Smooth muscle cell (in vitro differentiated cells): Measurements from ENCODE around the gene CLEC16A. TPM values are rescaled to one million over a fixed set of nuclear protein-coding genes. Genes with fewer than 3 reads are reported as not detected.

Experiments used
- DNase-seq: peaks from one replicate; lab custom pipeline; 2025; ENCODE audit not compliant: unreplicated experiment; lab: John Stamatoyannopoulos, UW
- H2AFZ ChIP-seq: fragments of 200-600 bp; sonication (generic); 2 replicates; pipeline ENCODE4 v1.6.0; 2016; ENCODE audit warnings: antibody characterized with exemption, low read depth, mild to moderate bottlenecking
- H3F3A ChIP-seq: fragments of 200-600 bp; sonication (generic); 2 replicates; pipeline ENCODE4 v1.6.0; 2017; ENCODE audit warnings: antibody characterized with exemption, low read depth
- H3K27ac ChIP-seq: fragments of 200-600 bp; sonication (generic); 2 replicates; pipeline ENCODE4 v1.5.1; 2016; ENCODE audit warnings: low read depth, mild to moderate bottlenecking
- H3K27me3 ChIP-seq: fragments of 200-600 bp; sonication (generic); 2 replicates; pipeline ENCODE4 v1.6.1; 2016; ENCODE audit warnings: low read depth, mild to moderate bottlenecking
- H3K36me3 ChIP-seq: fragments of 200-600 bp; sonication (generic); 2 replicates; pipeline ENCODE4 v1.5.1; 2016; ENCODE audit warnings: low read depth
- H3K4me1 ChIP-seq: fragments of 200-600 bp; sonication (generic); 2 replicates; pipeline ENCODE4 v1.5.1; 2016; ENCODE audit warnings: low read depth
- H3K4me2 ChIP-seq: fragments of 200-600 bp; sonication (generic); 2 replicates; pipeline ENCODE4 v1.6.0; 2016; ENCODE audit warnings: mild to moderate bottlenecking
- H3K4me3 ChIP-seq: fragments of 200-600 bp; sonication (generic); 2 replicates; pipeline ENCODE4 v1.5.1; 2016; ENCODE audit warnings: mild to moderate bottlenecking
- H3K79me2 ChIP-seq: fragments of 200-600 bp; sonication (generic); 2 replicates; pipeline ENCODE4 v1.6.0; 2016; ENCODE audit warnings: low read depth, mild to moderate bottlenecking
- H3K9ac ChIP-seq: fragments of 200-600 bp; sonication (generic); 2 replicates; pipeline ENCODE4 v1.6.0; 2016; ENCODE audit warnings: low read depth
- H3K9me3 ChIP-seq: fragments of 200-600 bp; sonication (generic); replicated peaks from 2 replicates; pipeline ENCODE4 v1.5.1; 2016; ENCODE audit warnings: low read depth
- H4K20me1 ChIP-seq: fragments of 200-600 bp; sonication (generic); 2 replicates; pipeline ENCODE4 v1.6.0; 2016; ENCODE audit warnings: low read depth
- WGBS: methylation state at CpG from one replicate; pipeline ENCODE4 v1.1.7; 2016; ENCODE audit warnings: low lambda C conversion rate; 5-methylcytosine and 5-hydroxymethylcytosine counted together
- polyA plus RNA-seq: library from polyadenylated mRNA; unstranded; fragments of >200 nt; fragmentation: Nextera tagmentation; extraction: Ambion mirVana; gene quantifications from 2 replicates; pipeline ENCODE4 v1.2.1, GENCODE V29; 2016
- total RNA-seq: library from RNA; depleted of rRNA; stranded (reverse); fragments of >200 nt; gene quantifications from 2 replicates; pipeline ENCODE4 v1.2.3, GENCODE V29; 2014
- TF ChIP-seq, protein P1 (sequence below): fragments of 200-600 bp; sonication (generic); IDR thresholded peaks from 2 replicates; pipeline ENCODE4 v1.5.1; 2017; ENCODE audit warnings: borderline replicate concordance, mild to moderate bottlenecking, antibody characterized with exemption; ENCODE audit not compliant: insufficient read depth, poor library complexity, severe bottlenecking

CLEC16A gene, protein sequence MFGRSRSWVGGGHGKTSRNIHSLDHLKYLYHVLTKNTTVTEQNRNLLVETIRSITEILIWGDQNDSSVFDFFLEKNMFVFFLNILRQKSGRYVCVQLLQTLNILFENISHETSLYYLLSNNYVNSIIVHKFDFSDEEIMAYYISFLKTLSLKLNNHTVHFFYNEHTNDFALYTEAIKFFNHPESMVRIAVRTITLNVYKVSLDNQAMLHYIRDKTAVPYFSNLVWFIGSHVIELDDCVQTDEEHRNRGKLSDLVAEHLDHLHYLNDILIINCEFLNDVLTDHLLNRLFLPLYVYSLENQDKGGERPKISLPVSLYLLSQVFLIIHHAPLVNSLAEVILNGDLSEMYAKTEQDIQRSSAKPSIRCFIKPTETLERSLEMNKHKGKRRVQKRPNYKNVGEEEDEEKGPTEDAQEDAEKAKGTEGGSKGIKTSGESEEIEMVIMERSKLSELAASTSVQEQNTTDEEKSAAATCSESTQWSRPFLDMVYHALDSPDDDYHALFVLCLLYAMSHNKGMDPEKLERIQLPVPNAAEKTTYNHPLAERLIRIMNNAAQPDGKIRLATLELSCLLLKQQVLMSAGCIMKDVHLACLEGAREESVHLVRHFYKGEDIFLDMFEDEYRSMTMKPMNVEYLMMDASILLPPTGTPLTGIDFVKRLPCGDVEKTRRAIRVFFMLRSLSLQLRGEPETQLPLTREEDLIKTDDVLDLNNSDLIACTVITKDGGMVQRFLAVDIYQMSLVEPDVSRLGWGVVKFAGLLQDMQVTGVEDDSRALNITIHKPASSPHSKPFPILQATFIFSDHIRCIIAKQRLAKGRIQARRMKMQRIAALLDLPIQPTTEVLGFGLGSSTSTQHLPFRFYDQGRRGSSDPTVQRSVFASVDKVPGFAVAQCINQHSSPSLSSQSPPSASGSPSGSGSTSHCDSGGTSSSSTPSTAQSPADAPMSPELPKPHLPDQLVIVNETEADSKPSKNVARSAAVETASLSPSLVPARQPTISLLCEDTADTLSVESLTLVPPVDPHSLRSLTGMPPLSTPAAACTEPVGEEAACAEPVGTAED
- total RNA-seq = 16.2 and 17.0 TPM in 2 replicates
- 12.6 and 17.7 TPM in 2 replicates for polyA plus RNA-seq

DNA sequence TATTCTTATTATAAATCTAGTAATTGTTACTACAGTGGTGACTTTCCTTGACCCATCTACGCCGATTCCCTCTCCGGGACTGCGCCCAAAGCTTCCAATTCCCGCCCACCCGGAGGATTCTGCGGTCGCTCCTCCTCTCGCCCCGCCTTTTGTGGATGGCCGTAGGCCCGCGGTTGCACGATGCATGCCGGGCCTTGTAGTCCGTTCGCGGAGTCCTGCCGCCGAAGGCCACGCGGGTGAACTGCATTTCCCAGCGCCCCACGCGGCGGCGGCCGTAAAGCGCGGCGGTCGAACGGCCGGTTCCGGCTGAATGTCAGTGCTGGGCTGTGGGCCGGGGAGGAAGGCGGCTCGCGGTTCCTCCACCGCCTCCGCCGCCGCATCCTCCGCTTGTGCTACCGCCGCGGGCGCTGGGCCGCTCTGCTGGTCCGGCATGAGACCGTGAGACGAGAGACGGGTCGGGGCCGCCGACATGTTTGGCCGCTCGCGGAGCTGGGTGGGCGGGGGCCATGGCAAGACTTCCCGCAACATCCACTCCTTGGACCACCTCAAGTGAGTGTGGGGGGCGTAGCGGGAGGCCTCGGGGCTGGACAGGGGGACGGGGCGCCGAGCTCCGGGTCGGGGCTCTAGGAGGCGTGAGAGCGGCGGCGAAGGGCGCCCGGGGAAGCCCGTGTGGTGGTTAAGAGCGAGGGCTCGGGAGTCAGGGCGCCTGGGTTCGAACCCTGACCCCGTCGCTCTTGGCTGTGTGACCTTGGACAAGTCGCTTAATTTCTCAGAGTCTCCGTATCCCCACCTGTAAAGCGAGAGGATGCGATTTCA lies at the start of gene CLEC16A:
Gene CLEC16A (plus strand): TSS at position 316 of the 816 bp plus-strand sequence. CDS start 154 bp downstream, at position 470.
- Histone ChIP-seq H2AFZ (peak within 1 kb of the TSS; percentile 94), H3F3A (peaks cover 8% of the 10 kb centered on the region), H3K36me3 (no peaks in the 10 kb centered on the region), H3K27me3 (no peaks in the 10 kb centered on the region), H4K20me1 (peaks cover 52% of the 10 kb centered on the region), H3K4me2 (peak within 1 kb of the TSS; percentile 90), H3K4me3 (peak within 1 kb of the TSS; percentile 96), H3K4me1 (peaks cover 39% of the 10 kb centered on the region), H3K9ac (peak within 1 kb of the TSS; percentile 86), H3K9me3 (no peaks in the 10 kb centered on the region), H3K79me2 (peaks cover 59% of the 10 kb centered on the region), H3K27ac (peak within 1 kb of the TSS; percentile 25)
- 1% methylated on average over 65 of the region's 86 CpGs for WGBS
- DNase-seq = peak; percentile 82
- TF ChIP-seq, protein P1, sequence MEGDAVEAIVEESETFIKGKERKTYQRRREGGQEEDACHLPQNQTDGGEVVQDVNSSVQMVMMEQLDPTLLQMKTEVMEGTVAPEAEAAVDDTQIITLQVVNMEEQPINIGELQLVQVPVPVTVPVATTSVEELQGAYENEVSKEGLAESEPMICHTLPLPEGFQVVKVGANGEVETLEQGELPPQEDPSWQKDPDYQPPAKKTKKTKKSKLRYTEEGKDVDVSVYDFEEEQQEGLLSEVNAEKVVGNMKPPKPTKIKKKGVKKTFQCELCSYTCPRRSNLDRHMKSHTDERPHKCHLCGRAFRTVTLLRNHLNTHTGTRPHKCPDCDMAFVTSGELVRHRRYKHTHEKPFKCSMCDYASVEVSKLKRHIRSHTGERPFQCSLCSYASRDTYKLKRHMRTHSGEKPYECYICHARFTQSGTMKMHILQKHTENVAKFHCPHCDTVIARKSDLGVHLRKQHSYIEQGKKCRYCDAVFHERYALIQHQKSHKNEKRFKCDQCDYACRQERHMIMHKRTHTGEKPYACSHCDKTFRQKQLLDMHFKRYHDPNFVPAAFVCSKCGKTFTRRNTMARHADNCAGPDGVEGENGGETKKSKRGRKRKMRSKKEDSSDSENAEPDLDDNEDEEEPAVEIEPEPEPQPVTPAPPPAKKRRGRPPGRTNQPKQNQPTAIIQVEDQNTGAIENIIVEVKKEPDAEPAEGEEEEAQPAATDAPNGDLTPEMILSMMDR = no peak

DNA sequence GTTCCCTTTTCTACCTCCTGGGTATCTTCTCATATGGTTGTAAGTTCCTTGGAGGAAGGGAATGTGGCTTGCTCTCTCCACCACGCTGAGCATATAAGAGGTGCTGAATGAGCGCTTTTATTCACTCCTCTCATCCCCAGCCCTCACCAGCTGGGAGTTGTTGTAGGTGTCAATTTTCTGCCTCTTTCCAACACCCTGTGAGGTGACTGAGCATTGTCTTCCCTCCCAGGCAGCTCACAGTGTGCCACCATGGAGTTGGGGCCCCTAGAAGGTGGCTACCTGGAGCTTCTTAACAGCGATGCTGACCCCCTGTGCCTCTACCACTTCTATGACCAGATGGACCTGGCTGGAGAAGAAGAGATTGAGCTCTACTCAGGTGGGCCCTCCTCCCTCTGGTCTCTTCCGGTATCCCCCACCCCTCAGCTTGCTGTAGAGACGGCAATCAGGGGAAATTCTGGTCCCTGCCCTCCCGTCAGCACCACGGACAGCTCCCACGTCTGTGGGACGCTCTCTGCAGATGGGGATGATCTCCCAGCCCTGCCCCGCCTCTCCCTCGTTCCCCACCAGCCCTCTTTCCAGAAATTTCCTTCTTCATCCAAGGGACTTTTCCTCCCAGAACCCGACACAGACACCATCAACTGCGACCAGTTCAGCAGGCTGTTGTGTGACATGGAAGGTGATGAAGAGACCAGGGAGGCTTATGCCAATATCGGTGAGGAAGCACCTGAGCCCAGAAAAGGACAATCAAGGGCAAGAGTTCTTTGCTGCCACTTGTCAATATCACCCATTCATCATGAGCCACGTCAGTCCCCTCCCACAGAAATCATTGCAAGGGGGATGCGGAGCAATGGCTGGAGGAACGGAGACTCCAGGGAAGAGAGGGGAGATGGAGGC lies 49.1 kb upstream of the CLEC16A start:
- Histone ChIP-seq H2AFZ (no peak overlapping the region), H3K27me3 (peaks cover 5% of the 10 kb centered on the region), H3K9me3 (no peaks in the 10 kb centered on the region), H4K20me1 (no peaks in the 10 kb centered on the region), H3K9ac (no peak overlapping the region), H3K4me3 (no peak overlapping the region), H3F3A (no peaks in the 10 kb centered on the region), H3K79me2 (no peaks in the 10 kb centered on the region), H3K36me3 (no peaks in the 10 kb centered on the region), H3K4me2 (no peak overlapping the region), H3K27ac (no peak overlapping the region), H3K4me1 (no peaks in the 10 kb centered on the region)
- TF ChIP-seq, protein P1 = no peak
- DNase-seq = peak; percentile 26
- 34% methylated on average over 17 of the region's 17 CpGs for WGBS

DNA sequence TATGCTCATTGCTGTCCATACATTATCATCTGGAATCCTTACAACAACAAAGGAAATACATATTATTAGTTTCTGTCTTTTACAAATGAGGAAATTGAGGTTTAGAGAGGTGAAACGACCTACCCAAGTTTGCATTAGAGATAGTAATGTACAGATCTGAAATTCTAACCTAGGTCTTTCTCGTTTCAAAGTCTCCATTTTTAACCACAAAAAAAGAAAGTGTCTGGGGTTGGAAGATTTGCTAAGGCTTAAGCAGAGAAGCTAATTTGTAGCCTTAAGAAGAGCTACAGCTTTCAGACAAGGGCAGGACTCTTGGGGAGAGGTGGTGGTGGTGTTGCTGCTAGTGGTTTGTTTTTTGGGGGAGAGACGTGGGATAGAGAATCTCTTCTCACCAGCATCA lies 48.2 kb upstream of the CLEC16A start:
- H3K27me3 ChIP-seq = no peaks in the 10 kb centered on the region
- no peak for DNase-seq
- TF ChIP-seq, protein P1 = no peak
- no peaks in the 10 kb centered on the region for H3K36me3 ChIP-seq
- H2AFZ ChIP-seq = no peak overlapping the region
- WGBS = 82% methylated on average over 3 of the region's 3 CpGs
- no peaks in the 10 kb centered on the region for H4K20me1 ChIP-seq
- no peaks in the 10 kb centered on the region for H3K79me2 ChIP-seq
- no peak overlapping the region for H3K4me3 ChIP-seq
- H3K9ac ChIP-seq = no peak overlapping the region
- no peaks in the 10 kb centered on the region for H3F3A ChIP-seq
- H3K9me3 ChIP-seq = no peaks in the 10 kb centered on the region
- no peak overlapping the region for H3K27ac ChIP-seq
- no peak overlapping the region for H3K4me2 ChIP-seq
- no peaks in the 10 kb centered on the region for H3K4me1 ChIP-seq
